ENCODE data around the gene PDCD10.

The PDCD10 gene

DNA sequence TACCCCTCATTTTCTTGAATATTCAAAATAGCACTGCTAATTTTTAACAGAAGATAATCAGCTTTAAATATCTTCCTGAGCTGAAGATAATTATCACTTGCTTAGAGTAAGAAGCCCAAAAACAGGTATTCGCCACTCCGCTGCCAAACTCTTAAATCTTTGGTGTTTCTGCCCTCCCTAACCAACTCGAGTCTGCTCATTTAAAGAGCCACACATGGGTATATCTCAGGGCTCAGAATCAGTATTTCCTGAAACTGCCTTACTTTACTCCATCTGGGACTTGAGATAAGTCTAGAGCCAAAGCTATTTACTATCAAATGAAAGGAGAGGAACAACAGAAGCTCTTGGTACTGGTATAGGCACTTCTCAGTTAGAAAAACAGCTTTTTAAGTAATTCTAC, 10.8 kb downstream of the PDCD10 start:
- no peak overlapping the region for H3K4me3 ChIP-seq (replicated peaks; ENCODE audit: insufficient read depth, low read length)
- no peaks in the 10 kb centered on the region for H3K27me3 ChIP-seq (ENCODE audit: insufficient read depth, poor library complexity, severe bottlenecking)
- no peak overlapping the region for H3K27ac ChIP-seq (replicated peaks)
- TF ChIP-seq POLR2AphosphoS5 (IDR thresholded peaks at IDR 0.05; ENCODE audit: low read depth) (no peak), SPI1 (IDR thresholded peaks at IDR 0.05; ENCODE audit: borderline replicate concordance, low read depth) (no peak), CTCF (IDR thresholded peaks at IDR 0.05; ENCODE audit: insufficient read depth, low read length) (no peak), GABPA (IDR thresholded peaks at IDR 0.05; ENCODE audit: low read depth) (no peak), REST (IDR thresholded peaks at IDR 0.05; ENCODE audit: insufficient replicate concordance, low read depth) (no peak)
- no peak for DNase-seq (ENCODE audit: low read depth in 1 of 2, low spot score in 1 of 2)

- no peak for TF ChIP-seq CTCF (IDR thresholded peaks at IDR 0.05; ENCODE audit: insufficient read depth, low read length)
- no peak for TF ChIP-seq GABPA (IDR thresholded peaks at IDR 0.05; ENCODE audit: low read depth)
- TF ChIP-seq POLR2AphosphoS5 (IDR thresholded peaks at IDR 0.05; ENCODE audit: low read depth) = no peak
- TF ChIP-seq REST (IDR thresholded peaks at IDR 0.05; ENCODE audit: insufficient replicate concordance, low read depth) = no peak
- H3K27ac ChIP-seq (replicated peaks) = no peak overlapping the region
- H3K4me3 ChIP-seq (replicated peaks; ENCODE audit: insufficient read depth, low read length) = no peak overlapping the region
- H3K27me3 ChIP-seq (ENCODE audit: insufficient read depth, poor library complexity, severe bottlenecking) = no peaks in the 10 kb centered on the region
- no peak for DNase-seq (ENCODE audit: low read depth in 1 of 2, low spot score in 1 of 2)
These were observed 11.6 kb downstream of the PDCD10 start for GRCh38 chr3:167723025-167723512.

DNA sequence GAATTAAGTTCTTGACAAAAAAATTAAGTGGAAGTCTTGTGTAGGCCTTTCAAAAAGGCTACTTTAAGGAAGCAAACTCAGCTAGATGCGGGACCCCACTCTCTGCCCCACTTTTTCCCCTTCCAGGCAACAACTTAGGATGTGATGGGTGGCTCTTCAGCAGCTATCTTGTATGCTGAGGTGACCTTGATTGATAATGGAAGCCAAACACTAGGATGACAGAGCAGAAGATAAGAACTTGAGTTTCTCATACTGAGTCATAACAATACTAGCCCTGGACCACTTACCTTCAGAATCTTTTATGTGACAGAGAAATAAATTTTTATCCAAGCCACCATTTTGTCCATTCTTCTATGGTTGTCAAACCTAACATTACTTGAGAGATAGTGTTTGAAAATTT, 16.1 kb downstream of the PDCD10 start:
- Histone ChIP-seq H3K27me3 (ENCODE audit: insufficient read depth, poor library complexity, severe bottlenecking) (no peaks in the 10 kb centered on the region), H3K27ac (replicated peaks) (no peak overlapping the region), H3K4me3 (replicated peaks; ENCODE audit: insufficient read depth, low read length) (no peak overlapping the region)
- DNase-seq (ENCODE audit: low read depth in 1 of 2, low spot score in 1 of 2) = no peak
- TF ChIP-seq POLR2AphosphoS5 (IDR thresholded peaks at IDR 0.05; ENCODE audit: low read depth) = no peak

- no peaks in the 10 kb centered on the region for H3K27me3 ChIP-seq (ENCODE audit: insufficient read depth, poor library complexity, severe bottlenecking)
- TF ChIP-seq SPI1 (IDR thresholded peaks at IDR 0.05; ENCODE audit: borderline replicate concordance, low read depth) = no peak
- TF ChIP-seq CTCF (IDR thresholded peaks at IDR 0.05; ENCODE audit: insufficient read depth, low read length) = no peak
- no peak for TF ChIP-seq REST (IDR thresholded peaks at IDR 0.05; ENCODE audit: insufficient replicate concordance, low read depth)
- TF ChIP-seq POLR2AphosphoS5 (IDR thresholded peaks at IDR 0.05; ENCODE audit: low read depth) = no peak
- TF ChIP-seq GABPA (IDR thresholded peaks at IDR 0.05; ENCODE audit: low read depth) = no peak
- no peak for DNase-seq (ENCODE audit: low read depth in 1 of 2, low spot score in 1 of 2)
- no peak overlapping the region for H3K27ac ChIP-seq (replicated peaks)
- no peak overlapping the region for H3K4me3 ChIP-seq (replicated peaks; ENCODE audit: insufficient read depth, low read length)
These were observed 17.8 kb downstream of the PDCD10 start for GRCh38 chr3:167716920-167717319.

Measured in HL-60 (cell line).